Measurements from ENCODE around the gene RABGAP1.

GRCh38 chr9:123098096-123098459 lies 157.3 kb downstream of the RABGAP1 start:
- TF ChIP-seq EZH2 (IDR thresholded peaks at IDR 0.05; ENCODE audit: low read depth): no peak
- TF ChIP-seq CTCF (conservative IDR thresholded peaks at IDR 0.05): no peak
